ENCODE measurements around the gene DNAJB6. TPM values are rescaled to one million over a fixed set of nuclear protein-coding genes. Genes with fewer than 3 reads are reported as not detected.
"Not testable (repeated sequence)": the region's sequence is repeated elsewhere in the genome, so short reads cannot be mapped to it uniquely, and the experiment has no call there.

DNAJB6 gene
- polyA plus RNA-seq, 1 experiment: 105 TPM

DNA sequence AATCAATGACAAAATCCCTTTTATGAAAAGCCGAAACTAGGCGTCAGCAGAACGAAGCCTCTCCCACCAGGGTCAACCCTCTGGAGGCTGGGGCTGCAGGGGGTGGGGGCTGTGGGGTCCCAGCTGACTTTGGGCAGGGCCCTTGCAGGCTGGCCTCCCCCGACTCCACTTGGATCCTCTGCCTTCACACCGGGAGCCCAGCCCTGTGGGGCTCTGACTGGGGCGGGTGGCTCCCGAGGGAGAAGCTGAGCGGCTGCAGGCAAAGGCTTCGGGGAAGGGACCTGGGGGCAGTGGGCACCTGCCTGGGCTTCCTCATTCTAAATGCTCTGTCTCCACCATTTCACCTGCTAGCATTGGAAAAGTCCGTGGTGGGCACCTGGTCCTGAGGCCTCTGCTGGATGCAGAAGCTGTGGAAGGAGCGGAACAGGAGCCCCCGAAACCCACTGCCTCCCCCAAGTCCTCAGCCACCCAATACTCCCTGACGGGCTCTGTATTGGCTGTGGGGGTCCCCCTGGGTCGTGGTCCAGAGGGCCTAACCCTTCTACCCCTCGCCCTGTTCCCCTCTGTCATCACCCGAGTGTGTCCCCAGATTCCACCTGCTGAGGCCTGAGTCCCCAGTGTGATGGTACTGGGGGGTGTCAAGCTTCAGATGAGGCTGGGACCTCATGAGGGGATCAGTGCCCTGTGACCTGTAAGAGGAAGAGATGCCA lies 108.6 kb downstream of the DNAJB6 start:
- CTCF ChIA-PET: interaction anchor here (0.6 to 1.3 kb wide), 2 partner anchors 13 to 305 kb away, joined by 3 to 5 read pairs; no protein-coding TSS in a partner anchor
- no peaks in the 10 kb centered on the region for H3K36me3 ChIP-seq (ENCODE audit: control insufficient read depth, insufficient read depth, low read length)
- POLR2A ChIA-PET: no interaction called here
- DNase-seq (ENCODE audit: low read depth): no peak
- H3K27me3 ChIP-seq (ENCODE audit: control insufficient read depth, insufficient read depth, low read length): no peaks in the 10 kb centered on the region
- TF ChIP-seq, protein P1, sequence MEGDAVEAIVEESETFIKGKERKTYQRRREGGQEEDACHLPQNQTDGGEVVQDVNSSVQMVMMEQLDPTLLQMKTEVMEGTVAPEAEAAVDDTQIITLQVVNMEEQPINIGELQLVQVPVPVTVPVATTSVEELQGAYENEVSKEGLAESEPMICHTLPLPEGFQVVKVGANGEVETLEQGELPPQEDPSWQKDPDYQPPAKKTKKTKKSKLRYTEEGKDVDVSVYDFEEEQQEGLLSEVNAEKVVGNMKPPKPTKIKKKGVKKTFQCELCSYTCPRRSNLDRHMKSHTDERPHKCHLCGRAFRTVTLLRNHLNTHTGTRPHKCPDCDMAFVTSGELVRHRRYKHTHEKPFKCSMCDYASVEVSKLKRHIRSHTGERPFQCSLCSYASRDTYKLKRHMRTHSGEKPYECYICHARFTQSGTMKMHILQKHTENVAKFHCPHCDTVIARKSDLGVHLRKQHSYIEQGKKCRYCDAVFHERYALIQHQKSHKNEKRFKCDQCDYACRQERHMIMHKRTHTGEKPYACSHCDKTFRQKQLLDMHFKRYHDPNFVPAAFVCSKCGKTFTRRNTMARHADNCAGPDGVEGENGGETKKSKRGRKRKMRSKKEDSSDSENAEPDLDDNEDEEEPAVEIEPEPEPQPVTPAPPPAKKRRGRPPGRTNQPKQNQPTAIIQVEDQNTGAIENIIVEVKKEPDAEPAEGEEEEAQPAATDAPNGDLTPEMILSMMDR (IDR thresholded peaks at IDR 0.05; ENCODE audit: insufficient read depth, low read depth, low read length): no peak
- no peak overlapping the region for H3K4me3 ChIP-seq (ENCODE audit: low read depth, low read length)

DNA sequence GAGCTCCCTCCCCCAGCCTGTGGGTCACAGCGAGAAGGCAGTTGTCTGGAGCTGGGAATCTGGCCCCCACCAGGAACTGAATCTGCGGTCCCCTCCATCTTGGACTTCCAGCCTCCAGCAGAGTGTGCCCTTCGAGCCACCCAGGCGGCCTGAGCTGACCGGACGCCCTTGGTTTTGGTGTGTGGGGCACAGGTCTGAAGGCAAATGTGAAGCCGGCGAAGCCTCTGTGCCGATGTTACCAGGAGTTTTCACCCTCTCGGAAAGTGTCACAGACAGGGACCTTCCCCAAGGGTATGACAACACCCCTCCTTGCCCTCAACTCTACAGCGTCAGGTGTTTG lies 109.1 kb downstream of the DNAJB6 start:
- Histone ChIP-seq H3K27me3 (ENCODE audit: control insufficient read depth, insufficient read depth, low read length) (no peaks in the 10 kb centered on the region), H3K36me3 (ENCODE audit: control insufficient read depth, insufficient read depth, low read length) (no peaks in the 10 kb centered on the region), H3K4me3 (ENCODE audit: low read depth, low read length) (no peak overlapping the region)
- CTCF ChIA-PET: no interaction called here
- no peak for DNase-seq (ENCODE audit: low read depth)
- POLR2A ChIA-PET: no interaction called here
- TF ChIP-seq, protein P1 (IDR thresholded peaks at IDR 0.05; ENCODE audit: insufficient read depth, low read depth, low read length): no peak

DNA sequence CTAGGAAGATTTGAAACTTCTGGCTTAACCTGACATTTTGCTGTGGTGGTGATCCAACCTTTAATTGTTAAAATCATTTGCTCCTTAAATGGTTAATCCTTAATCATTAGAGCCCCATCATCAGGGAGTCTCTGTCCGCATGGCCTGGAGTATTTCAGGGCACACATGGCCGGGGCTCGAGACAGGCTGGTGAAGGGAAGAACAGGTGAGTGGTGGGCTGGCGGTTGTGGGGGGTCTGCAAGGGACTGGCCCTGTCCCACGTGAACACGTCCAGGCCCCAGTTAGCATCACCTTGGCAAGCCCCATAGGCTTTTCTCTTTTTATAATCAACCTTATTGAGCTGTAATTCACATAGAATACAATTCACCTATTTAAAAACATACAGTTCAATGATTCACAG lies 109.5 kb downstream of the DNAJB6 start:
- no peak overlapping the region for H3K4me3 ChIP-seq (ENCODE audit: low read depth, low read length)
- TF ChIP-seq, protein P1 (IDR thresholded peaks at IDR 0.05; ENCODE audit: insufficient read depth, low read depth, low read length): no peak
- no peaks in the 10 kb centered on the region for H3K27me3 ChIP-seq (ENCODE audit: control insufficient read depth, insufficient read depth, low read length)
- no peaks in the 10 kb centered on the region for H3K36me3 ChIP-seq (ENCODE audit: control insufficient read depth, insufficient read depth, low read length)
- ChIA-PET CTCF (no interaction called here), POLR2A (no interaction called here)
- DNase-seq (ENCODE audit: low read depth): no peak

DNA sequence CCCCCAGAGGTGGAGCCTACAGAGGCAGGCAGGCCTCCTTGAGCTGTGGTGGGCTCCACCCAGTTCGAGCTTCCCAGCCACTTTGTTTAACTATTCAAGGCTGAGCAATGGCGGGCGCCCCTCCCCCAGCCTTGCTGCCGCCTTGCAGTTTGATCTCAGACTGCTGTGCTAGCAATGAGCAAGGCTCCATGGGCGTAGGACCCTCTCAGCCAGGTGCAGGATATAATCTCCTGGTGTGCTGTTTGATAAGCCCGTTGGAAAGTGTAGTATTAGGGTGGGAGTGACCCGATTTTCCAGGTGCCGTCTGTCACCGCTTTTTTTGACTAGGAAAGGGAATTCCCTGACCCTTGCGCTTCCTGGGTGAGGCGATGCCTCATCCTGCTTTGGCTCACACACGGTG lies 117.2 kb downstream of the DNAJB6 start:
- H3K36me3 ChIP-seq (ENCODE audit: control insufficient read depth, insufficient read depth, low read length); H3K27me3 ChIP-seq (ENCODE audit: control insufficient read depth, insufficient read depth, low read length); DNase-seq (ENCODE audit: low read depth); POLR2A ChIA-PET; CTCF ChIA-PET; H3K4me3 ChIP-seq (ENCODE audit: low read depth, low read length): not testable (repeated sequence)

DNA sequence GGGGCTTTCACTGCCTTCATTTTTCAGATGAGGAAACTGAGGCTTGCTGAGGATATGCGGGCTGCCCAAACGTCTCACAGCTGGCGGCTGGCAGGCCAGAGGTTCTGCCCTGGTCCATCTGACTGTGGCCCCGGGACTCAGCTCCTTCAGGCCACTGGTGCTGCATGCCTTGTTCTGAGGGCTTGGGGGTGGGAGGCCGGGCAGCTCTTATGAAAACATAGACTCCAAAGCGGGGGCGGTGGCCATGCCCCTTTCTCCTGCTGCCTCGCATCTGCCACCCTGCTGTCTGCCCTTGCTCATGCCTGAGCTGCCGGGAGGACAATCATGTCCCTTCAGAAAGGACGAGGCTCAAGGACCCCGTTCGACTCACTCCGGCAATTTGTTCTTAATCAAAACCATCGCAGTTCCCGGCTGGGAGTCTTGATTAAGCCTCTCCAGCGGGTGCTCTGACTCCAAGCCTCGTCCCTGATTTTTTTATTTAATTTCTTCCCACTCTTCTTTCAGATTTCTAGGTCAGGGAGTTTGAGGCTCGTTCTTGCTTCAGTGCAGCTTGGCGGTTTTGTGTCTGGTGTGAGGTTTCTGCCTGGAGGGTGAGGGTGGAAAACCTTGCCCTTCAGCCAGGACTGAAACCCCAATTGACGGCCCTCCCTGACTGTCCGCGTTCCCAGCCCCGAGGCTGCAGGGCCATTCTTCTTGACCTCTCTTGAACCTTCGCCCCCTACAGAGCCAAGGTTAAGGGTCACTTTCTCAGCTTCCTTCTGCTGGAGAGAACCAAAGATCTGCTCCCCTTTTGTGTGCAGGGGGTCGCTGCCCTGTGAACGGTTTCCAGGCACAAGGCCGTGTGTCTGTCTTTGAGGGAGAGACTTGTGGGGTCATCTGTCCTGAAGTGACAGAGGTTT lies 120.8 kb downstream of the DNAJB6 start:
- Histone ChIP-seq H3K36me3 (ENCODE audit: control insufficient read depth, insufficient read depth, low read length) (no peaks in the 10 kb centered on the region), H3K27me3 (ENCODE audit: control insufficient read depth, insufficient read depth, low read length) (peaks cover 8% of the 10 kb centered on the region; the same call in 1 of the 2 replicates), H3K4me3 (ENCODE audit: low read depth, low read length) (no peak overlapping the region)
- CTCF ChIA-PET: interaction anchor here (0.9 kb wide), 1 partner anchor 17 kb away, joined by 4 read pairs; no protein-coding TSS in a partner anchor
- TF ChIP-seq, protein P1 (IDR thresholded peaks at IDR 0.05; ENCODE audit: insufficient read depth, low read depth, low read length): no peak
- no peak for DNase-seq (ENCODE audit: low read depth)
- POLR2A ChIA-PET: no interaction called here

All from BJ (cell line).